Fibroblast of skin of back (primary cell): Measurements from ENCODE around the gene ZNF496.

Source experiments
- DNase-seq: peaks from one replicate; pipeline ENCODE4 v3.0.0-alpha.2; 2013

Gene ZNF496

GRCh38 chr1:247359559-247359958 lies 27.9 kb upstream of the ZNF496 start:
- no peak for DNase-seq

- no peak for DNase-seq
Observed at GRCh38 chr1:247358920-247359319, 27.3 kb upstream of the ZNF496 start.

- peak; percentile 46 for DNase-seq
Observed at GRCh38 chr1:247357781-247358211, 26.1 kb upstream of the ZNF496 start.

GRCh38 chr1:247357052-247357780 lies 25.5 kb upstream of the ZNF496 start:
- peak; percentile 71 for DNase-seq

- peak; percentile 39 for DNase-seq
Observed at GRCh38 chr1:247355160-247355559, 23.5 kb upstream of the ZNF496 start.

- DNase-seq = no peak
Observed at GRCh38 chr1:247352175-247352574, 20.5 kb upstream of the ZNF496 start.

GRCh38 chr1:247350587-247350986 lies 18.9 kb upstream of the ZNF496 start:
- no peak for DNase-seq

GRCh38 chr1:247347477-247348222 lies 16.0 kb upstream of the ZNF496 start:
- no peak for DNase-seq

GRCh38 chr1:247345881-247346280 lies 14.2 kb upstream of the ZNF496 start:
- DNase-seq = no peak

- DNase-seq = no peak
Observed at GRCh38 chr1:247343801-247344200, 12.1 kb upstream of the ZNF496 start.

- DNase-seq = peak; percentile 71
Observed at GRCh38 chr1:247338723-247339275, 7.1 kb upstream of the ZNF496 start.

- DNase-seq = no peak
Observed at GRCh38 chr1:247337961-247338360, 6.3 kb upstream of the ZNF496 start.

- no peak for DNase-seq
Observed at GRCh38 chr1:247337250-247337746, 5.6 kb upstream of the ZNF496 start.

- no peak for DNase-seq
Observed at GRCh38 chr1:247336390-247336789, 4.7 kb upstream of the ZNF496 start.

- DNase-seq = no peak
Observed at GRCh38 chr1:247335882-247336281, 4.2 kb upstream of the ZNF496 start.

- no peak for DNase-seq
Observed at GRCh38 chr1:247334378-247335133, 2.9 kb upstream of the ZNF496 start.

- DNase-seq = peak; percentile 19
Observed at GRCh38 chr1:247332623-247333361, 1.1 kb upstream of the ZNF496 start.

- peak; percentile 56 for DNase-seq
Observed at GRCh38 chr1:247332215-247332622, 552 bp upstream of the ZNF496 start.

GRCh38 chr1:247331172-247331524 lies 519 bp downstream of the ZNF496 start:
- peak; percentile 83 for DNase-seq

- DNase-seq = no peak
Observed at GRCh38 chr1:247330548-247331171, 1.0 kb downstream of the ZNF496 start.

- DNase-seq = no peak
Observed at GRCh38 chr1:247329097-247329617, 2.5 kb downstream of the ZNF496 start.
